Measurements from ENCODE around the gene LIPK. TPM values are rescaled to one million over a fixed set of nuclear protein-coding genes. Genes with fewer than 3 reads are reported as not detected.
"Not testable (repeated sequence)": the region's sequence is repeated elsewhere in the genome, so short reads cannot be mapped to it uniquely, and the experiment has no call there.

LIPK gene
- total RNA-seq, 1 donor from 2014 or later, result not detected

GRCh38 chr10:88721392-88721791, 15.3 kb downstream of the LIPK start:
- DNase-seq, result no peak

GRCh38 chr10:88725798-88726197, 19.7 kb downstream of the LIPK start:
- no peak for DNase-seq

GRCh38 chr10:88728107-88728763, 22.2 kb downstream of the LIPK start:
- DNase-seq, result no peak

GRCh38 chr10:88730864-88731263, 24.8 kb downstream of the LIPK start:
- no peak for DNase-seq

GRCh38 chr10:88731296-88731695, 25.2 kb downstream of the LIPK start:
- no peak for DNase-seq

GRCh38 chr10:88733215-88733614, 27.2 kb downstream of the LIPK start:
- no peak for DNase-seq

GRCh38 chr10:88735661-88736060, 29.6 kb downstream of the LIPK start:
- no peak for DNase-seq

GRCh38 chr10:88741921-88742320, 35.9 kb downstream of the LIPK start:
- not testable (repeated sequence) for DNase-seq

GRCh38 chr10:88742448-88742847, 36.4 kb downstream of the LIPK start:
- no peak for DNase-seq

GRCh38 chr10:88744002-88744401, 38.0 kb downstream of the LIPK start:
- no peak for DNase-seq

- DNase-seq, result no peak
These were observed 39.6 kb downstream of the LIPK start for GRCh38 chr10:88745633-88746032.

GRCh38 chr10:88754287-88754686, 48.2 kb downstream of the LIPK start:
- no peak for DNase-seq

GRCh38 chr10:88755753-88756152, 49.7 kb downstream of the LIPK start:
- DNase-seq, result no peak

GRCh38 chr10:88756660-88757059, 50.6 kb downstream of the LIPK start:
- no peak for DNase-seq

- no peak for DNase-seq
These were observed 53.5 kb downstream of the LIPK start, which contains the start of gene LIPN for GRCh38 chr10:88759366-88760101. LIPN (plus strand) TSS chr10:88760020; CDS start chr10:88761406, 1,386 bp downstream.

- DNase-seq, result no peak
These were observed 56.9 kb downstream of the LIPK start for GRCh38 chr10:88762906-88763305.

GRCh38 chr10:88763441-88763840, 57.4 kb downstream of the LIPK start:
- DNase-seq, result no peak

GRCh38 chr10:88764110-88764509, 58.1 kb downstream of the LIPK start:
- DNase-seq, result no peak

- no peak for DNase-seq
These were observed 59.8 kb downstream of the LIPK start for GRCh38 chr10:88765816-88766215.

- DNase-seq, result no peak
These were observed 63.3 kb downstream of the LIPK start for GRCh38 chr10:88769384-88769783.

- DNase-seq, result no peak
These were observed 75.2 kb downstream of the LIPK start for GRCh38 chr10:88781206-88781605.

- no peak for DNase-seq
These were observed 76.2 kb downstream of the LIPK start for GRCh38 chr10:88782222-88782621.

GRCh38 chr10:88783724-88784123, 77.7 kb downstream of the LIPK start:
- DNase-seq, result no peak

Measured in occipital lobe (tissue), 2 donors.